HL-60/S4 treated with phorbol 12-myristate 13-acetate at 8.2 ng/mL for 4 days and 3 days (cell line): ENCODE results near the gene CTNNA1.

Source experiments
- in situ Hi-C: fragments of 300-500 bp; cut with MboI; formaldehyde crosslinking; loops from 2 replicates; pipeline ENCODE4 v1.15.0; 2022; ENCODE audit warnings: low sequenced_read_pairs

Gene CTNNA1

DNA sequence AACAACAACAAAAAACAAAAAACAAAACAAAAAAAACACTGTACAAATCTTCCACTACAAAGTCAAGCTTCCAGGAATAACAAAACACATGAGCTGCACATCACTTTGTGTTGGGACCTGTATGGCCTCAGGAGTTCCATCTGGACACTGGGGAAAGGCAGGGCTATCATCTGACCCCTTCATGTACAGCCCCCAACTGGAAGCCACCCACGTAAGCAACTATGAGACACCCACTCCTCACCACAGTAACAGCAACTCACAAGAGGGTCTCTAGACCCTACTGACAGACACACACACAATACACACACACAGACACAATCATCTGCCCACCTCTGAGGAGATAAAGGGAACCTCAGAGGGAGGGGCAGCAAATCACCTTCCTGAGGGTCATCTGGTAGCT is 203.6 kb downstream of the CTNNA1 start:
- in situ Hi-C loops = no loop called here

- in situ Hi-C loops = no loop called here
These were observed 207.0 kb downstream of the CTNNA1 start for GRCh38 chr5:138960145-138960692.

DNA sequence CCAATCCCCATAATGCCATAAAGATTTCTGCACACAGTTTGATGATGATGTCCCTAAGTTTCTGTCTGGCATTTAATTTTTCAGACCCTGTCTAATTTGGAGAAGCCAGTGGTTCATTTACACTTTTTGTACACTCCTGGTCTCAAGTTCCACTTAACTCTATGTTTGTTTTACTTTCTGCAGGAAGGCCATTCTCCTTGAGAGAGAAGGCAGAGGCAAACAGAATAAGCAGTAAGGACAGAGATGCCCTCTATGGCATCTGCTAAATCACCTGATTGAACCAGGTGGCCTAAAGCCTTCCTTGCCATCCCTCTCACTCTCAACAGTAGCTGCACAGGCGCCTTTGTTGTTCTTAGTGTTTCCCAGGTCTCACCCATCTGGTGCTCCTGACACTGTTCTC is 208.0 kb downstream of the CTNNA1 start:
- in situ Hi-C loops = no loop called here

DNA sequence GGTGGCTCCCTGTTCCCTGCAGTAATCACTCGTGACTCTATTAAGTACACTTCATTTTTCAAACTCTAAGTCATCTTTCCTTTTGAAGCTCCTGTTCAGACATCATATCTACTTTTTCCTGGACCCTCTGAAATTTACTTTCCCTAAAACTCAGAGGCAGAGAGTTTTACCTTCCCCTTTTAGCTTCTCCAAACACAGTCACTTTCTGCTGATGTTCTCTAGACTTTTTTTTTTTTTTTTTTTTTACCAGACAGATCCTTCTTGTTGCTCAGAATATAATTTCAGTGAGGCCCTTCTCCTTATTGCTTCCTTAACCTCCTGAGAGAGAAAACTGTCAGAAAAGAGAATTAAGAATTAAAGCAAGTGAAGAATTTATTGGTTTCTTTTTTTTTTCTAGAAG is 208.5 kb downstream of the CTNNA1 start:
- in situ Hi-C loops = no loop called here

DNA sequence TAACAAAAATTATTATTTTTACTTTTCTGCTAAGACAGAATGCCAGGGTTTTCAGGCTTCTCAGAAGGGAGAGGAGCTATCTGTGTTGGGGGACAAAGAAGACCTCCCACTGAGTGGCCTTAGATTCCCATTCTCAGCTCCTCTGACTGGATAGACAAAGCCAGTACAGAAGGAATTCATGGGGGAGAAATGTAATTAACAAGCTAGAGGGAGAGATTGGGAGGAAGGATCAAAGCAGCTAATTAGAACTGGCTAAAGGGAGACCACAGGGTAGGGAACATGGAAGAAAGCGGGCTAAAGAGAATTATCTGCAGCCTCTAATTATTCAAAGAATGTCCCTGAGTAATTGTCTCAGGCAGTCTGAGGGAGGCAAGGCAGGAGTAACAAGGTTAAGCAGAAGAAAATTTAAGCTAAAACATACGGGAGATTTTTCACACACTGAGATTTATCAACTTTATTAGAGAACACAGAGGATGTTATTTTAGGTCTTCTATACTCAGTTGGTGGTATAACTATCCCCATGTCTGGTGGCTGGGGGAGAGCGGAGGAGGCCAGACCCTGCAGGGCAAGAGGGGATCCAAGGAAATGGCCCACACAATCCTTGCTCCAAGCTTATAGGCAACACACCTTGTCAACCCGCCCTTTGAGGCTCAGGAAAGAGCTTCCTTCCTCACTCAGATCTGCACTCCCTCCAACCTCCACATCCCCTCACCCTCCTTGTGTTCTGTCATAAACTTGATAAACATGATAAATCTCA is 209.6 kb downstream of the CTNNA1 start:
- in situ Hi-C loops = no loop called here

GRCh38 chr5:138963763-138964371 is 210.6 kb downstream of the CTNNA1 start:
- in situ Hi-C loops = no loop called here

- in situ Hi-C loops = no loop called here
These were observed 211.5 kb downstream of the CTNNA1 start for GRCh38 chr5:138964647-138965201.

DNA sequence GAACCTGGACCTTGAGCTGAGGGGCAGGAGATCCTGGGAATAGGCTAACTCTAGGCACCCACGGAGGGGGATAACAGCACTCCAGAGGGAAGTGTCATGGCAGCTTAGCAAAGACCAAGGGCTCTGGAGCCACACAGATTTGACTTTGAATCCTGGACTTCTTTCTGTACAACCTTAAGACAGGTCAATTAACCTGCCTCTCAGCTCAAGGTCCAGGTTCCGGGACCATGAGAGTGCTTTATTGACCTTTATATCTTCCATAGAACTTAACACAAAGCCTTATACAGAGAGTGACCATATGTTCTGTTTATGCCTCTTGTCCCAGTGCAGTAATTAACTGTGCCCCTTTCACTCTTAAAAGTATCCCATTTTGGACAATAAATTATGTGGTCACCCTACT is 212.4 kb downstream of the CTNNA1 start:
- in situ Hi-C loops = no loop called here

DNA sequence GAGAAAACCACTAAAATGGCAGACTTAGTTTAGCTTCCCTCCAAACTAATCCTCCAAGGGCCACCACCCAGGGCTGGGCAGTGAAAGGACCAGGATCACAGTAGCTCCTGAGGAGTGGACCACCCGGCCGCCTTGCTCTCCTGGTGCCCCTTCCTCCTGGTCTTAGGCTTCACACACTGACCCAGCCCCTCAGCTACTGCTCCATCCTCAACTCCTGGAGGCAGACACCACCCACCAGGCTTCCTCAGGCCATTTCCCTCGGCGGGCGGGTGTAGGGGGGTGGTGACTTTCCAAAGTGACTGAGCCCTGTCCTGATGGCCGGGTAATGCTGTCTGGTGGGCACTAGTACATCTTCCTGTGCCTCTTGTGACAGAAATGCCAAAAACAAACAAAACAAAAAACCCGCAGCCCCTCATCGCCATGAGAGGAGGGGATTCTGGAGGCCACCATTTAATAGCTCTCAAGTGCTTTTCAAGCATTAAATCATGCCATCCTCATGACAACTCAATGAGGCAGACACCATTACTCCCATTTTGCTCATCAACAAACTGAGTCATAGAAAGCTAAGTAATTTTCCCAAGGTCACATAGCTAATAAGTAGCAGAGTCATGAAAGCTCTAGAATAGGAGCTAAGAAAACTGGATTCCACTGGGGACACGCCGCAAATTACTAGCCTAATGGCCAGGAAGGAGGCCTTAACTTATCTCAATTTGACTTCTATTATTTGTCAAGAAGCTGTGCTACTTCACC is 213.2 kb downstream of the CTNNA1 start:
- in situ Hi-C loops = no loop called here

GRCh38 chr5:138967791-138968448 is 214.7 kb downstream of the CTNNA1 start:
- in situ Hi-C loops = no loop called here

GRCh38 chr5:138968601-138969000 is 215.4 kb downstream of the CTNNA1 start:
- in situ Hi-C loops = no loop called here

DNA sequence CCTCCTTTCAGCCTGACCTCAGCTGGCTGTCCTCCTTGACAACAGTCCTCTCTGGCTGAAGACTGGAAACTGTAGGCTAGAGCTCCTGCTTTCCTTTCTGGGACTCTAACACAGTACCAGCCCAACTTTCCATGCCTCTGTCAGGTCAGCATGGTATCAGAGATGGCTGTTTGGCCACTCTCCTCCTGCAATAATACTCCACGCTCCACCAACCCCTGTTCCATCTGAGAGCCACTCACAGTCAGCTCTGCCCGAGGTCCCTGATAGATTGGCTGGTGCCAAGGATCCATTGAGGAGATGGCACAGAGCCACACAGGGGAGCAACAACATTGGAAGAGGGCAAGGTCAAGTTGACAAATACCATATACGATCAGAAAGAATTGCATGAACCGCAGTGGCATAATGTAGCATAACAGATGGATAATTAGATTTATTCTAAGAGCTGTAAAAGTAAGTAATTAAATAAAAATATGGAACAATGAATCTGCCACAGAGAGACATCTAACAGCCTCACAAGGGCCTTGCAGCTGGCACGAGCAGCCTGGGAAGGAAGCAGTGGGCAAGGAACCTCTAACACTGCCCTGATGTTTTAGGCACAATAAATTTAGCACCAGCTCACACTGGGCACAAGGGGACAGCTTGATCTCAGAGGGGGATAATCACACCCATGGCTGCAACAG is 216.2 kb downstream of the CTNNA1 start:
- in situ Hi-C loops = no loop called here

GRCh38 chr5:138972230-138972629 is 219.0 kb downstream of the CTNNA1 start:
- in situ Hi-C loops = no loop called here

- in situ Hi-C loops = no loop called here
These were observed 219.6 kb downstream of the CTNNA1 start for GRCh38 chr5:138972836-138973235.

GRCh38 chr5:138974227-138975063 is 221.2 kb downstream of the CTNNA1 start:
- in situ Hi-C loops = no loop called here

GRCh38 chr5:138975098-138975847 is 222.0 kb downstream of the CTNNA1 start:
- in situ Hi-C loops = no loop called here

DNA sequence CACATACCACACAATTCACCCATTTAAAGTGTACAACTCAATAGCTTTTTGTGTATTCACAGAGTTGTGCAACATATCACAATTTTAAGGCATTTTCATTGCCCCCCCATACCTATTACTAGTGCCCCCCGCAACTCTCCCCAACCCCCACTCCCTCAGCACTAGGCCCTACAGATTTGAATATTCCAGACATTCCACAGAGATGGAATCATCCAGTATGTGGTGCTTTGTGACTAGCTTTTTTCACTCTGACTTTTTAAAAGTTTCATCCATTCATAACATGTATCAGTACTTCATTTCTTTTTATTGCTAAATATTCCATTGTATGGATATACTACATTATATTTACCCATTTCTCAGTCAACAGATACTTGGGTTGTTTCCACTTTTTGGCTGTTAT is 224.9 kb downstream of the CTNNA1 start:
- in situ Hi-C loops = no loop called here

GRCh38 chr5:138978581-138978980 is 225.4 kb downstream of the CTNNA1 start:
- in situ Hi-C loops = no loop called here
